Transverse colon (tissue), 3 donors: ENCODE measurements around the gene STRA8.

Source experiments
- EP300 ChIP-seq: sonication (generic); formaldehyde crosslinking; IDR thresholded peaks from one replicate; pipeline ENCODE4 v1.6.1; 2017; ENCODE audit warnings: antibody characterized with exemption, low read depth
- POLR2AphosphoS5 ChIP-seq, 3 donors: sonication (generic); formaldehyde crosslinking; IDR thresholded peaks; one replicate each; pipeline ENCODE4 v1.6.1; 2016; ENCODE audit warnings: antibody characterized with exemption in 3 of 3

DNA sequence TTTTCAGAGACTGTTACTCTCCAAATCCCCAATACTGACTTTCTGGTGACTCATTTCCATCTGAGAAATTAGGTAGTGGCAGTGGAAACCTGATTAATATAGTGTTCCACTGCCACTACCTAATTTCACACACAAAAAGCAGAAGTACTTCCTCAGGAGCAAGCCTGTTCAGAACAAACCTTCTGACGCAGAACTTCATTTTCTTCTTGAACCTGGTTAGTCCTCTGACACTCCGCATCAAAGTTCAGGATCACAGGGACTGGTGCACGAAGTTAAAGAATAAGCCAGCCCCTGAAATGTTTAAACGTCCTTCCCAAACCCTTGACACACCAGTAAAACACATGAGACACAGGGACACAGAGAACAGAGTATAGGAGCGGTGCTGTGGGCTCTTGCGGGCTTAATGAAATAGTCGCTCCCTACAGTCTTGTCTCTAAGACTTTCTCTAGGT lies 26.7 kb upstream of the STRA8 start:
- no peak for TF ChIP-seq POLR2AphosphoS5 (IDR thresholded peaks at IDR 0.05)
- TF ChIP-seq EP300 = no peak
